Heart right ventricle (tissue), 16 donors: ENCODE data around the gene GRIK3. TPM values are rescaled to one million over a fixed set of nuclear protein-coding genes. Genes with fewer than 3 reads are reported as not detected.
A peak's percentile ranks its signal among the peaks of the same experiment; 100 is the strongest.

Experiments
- ATAC-seq, 8 donors: fragments of 200-7000 bp; cut with Tn5 transposase; one replicate each; pipeline ENCODE4 v1.9.1; 2020; ENCODE audit warnings: mild to moderate bottlenecking in 8 of 8, moderate library complexity in 8 of 8, moderate number of reproducible peaks in 1 of 8
- DNase-seq, 2 donors: peaks; one replicate each; pipeline ENCODE4 v3.0.0-alpha.2; 2020
- H3K27ac ChIP-seq, 10 donors: fragments of 200-600 bp; sonication (generic) in 2 of 10; one replicate each; pipeline versions ENCODE4 v1.5.0 to v1.8.0; 2020 to 2022; ENCODE audit warnings: mild to moderate bottlenecking in 3 of 10
- H3K27me3 ChIP-seq, 7 donors: fragments of 200-600 bp; one replicate each; pipeline ENCODE4 v1.8.0; 2021 to 2022; ENCODE audit warnings: mild to moderate bottlenecking in 2 of 7
- H3K36me3 ChIP-seq, 9 donors: fragments of 200-600 bp; sonication (generic) in 1 of 9; one replicate each; pipeline versions ENCODE4 v1.5.0 to v1.8.0; 2020 to 2022; ENCODE audit warnings: mild to moderate bottlenecking in 2 of 9
- H3K4me1 ChIP-seq, 9 donors: fragments of 200-600 bp; sonication (generic) in 1 of 9; one replicate each; pipeline versions ENCODE4 v1.5.0 to v1.8.0; 2020 to 2022; ENCODE audit warnings: mild to moderate bottlenecking in 4 of 9
- H3K4me3 ChIP-seq, 10 donors: fragments of 200-600 bp; sonication (generic) in 2 of 10; one replicate each; pipeline versions ENCODE4 v1.5.0 to v1.8.0; 2020 to 2022; ENCODE audit warnings: mild to moderate bottlenecking in 7 of 10, moderate library complexity in 2 of 10
- H3K9me3 ChIP-seq, 11 donors: fragments of 200-600 bp in 10 of 11; sonication (generic) in 2 of 11; one replicate each; pipeline versions ENCODE4 v1.5.0 to v1.8.0; 2013 to 2022; ENCODE audit warnings: mild to moderate bottlenecking in 2 of 11, control low read depth in 1 of 11, moderate library complexity in 1 of 11
- CTCF ChIP-seq, 9 donors: fragments of 200-600 bp; sonication (generic) in 2 of 9; IDR thresholded peaks; one replicate each; pipeline versions ENCODE4 v1.5.0 to v1.8.0; 2021 to 2022; ENCODE audit warnings: antibody characterized with exemption in 9 of 9, mild to moderate bottlenecking in 5 of 9, moderate library complexity in 1 of 9
- WGBS, 2 donors: extraction: QIAGEN DNeasy Blood & Tissue Kit; methylation state at CpG; one replicate each; pipeline ENCODE4 v1.1.7; 2013; ENCODE audit warnings: inconsistent platforms in 1 of 2; 5-methylcytosine and 5-hydroxymethylcytosine counted together
- intact Hi-C, 10 donors: fragments of 100-400 bp; cut with DNase I; formaldehyde crosslinking; loops; one replicate each; pipeline versions ENCODE4 v1.11.1 to v1.14.2; 2022
- polyA plus RNA-seq, 2 donors: library from polyadenylated mRNA; stranded (reverse); fragments of 200-250 nt; gene quantifications; one replicate each; pipeline ENCODE4 v1.2.3, GENCODE V29; 2013
- total RNA-seq, 10 donors: library from RNA; stranded (reverse); fragmentation: NEBNext Ultra II Directional in 3 of 10; extraction: Animal tissue kit (Norgen Biotek cat#: 25700) in 3 of 10; gene quantifications; one replicate each; pipeline versions ENCODE4 v1.2.1 to v1.2.4, GENCODE V29; 2021 to 2023
- donor health status: Arrhythmogenic right ventricular cardiomyopathy.
- donor health status: ischemic (EF 13 %, LVEDD 7.1; RV severe dilation, severe dysfunction).
- donor health status: healthy with polysubstance abuse.
- donor health status: DM: no; HTN: yes; CAD: no.
- donor health status: DM: no; HTN: no; CAD: no.
- donor health status: ischemic (EF 25% LVEDD 6.9; RV normal size, moderate dysfunction).
- donor health status: ischemic (EF 25% LVEDD 5.7; RV mildly dilated, moderate dysfunction).
- donor health status: healthy.
- donor health status: DM: yes; HTN: yes; CAD: no.
- donor health status: Ischemic cardiomyopathy.
- donor health status: ischemic (EF 35%, LVEDD 5.7; RV mildly dilated, moderate dysfunction).
- donor health status: nonischemic (EF 11% LVEDD 7.7; RV severe dilation, severe dysfunction).
- donor health status: DM: yes; HTN: yes; CAD: no.
- donor health status: PGD.
- donor health status: ischemic (EF 29% LVEDD 5.4; RV normal size, mild dysfunction).
- donor health status: nonischemic (EF 23%, LVEDD 6.1; RV moderate dilation, normal function).

Gene GRIK3
- total and polyA plus RNA-seq, 12 donors: 0.10 to 1.1 (median 0.27) TPM

- Histone ChIP-seq H3K27ac (no peak overlapping the region), H3K9me3 (no peaks in the 10 kb centered on the region), H3K36me3 (no peaks in the 10 kb centered on the region), H3K4me3 (no peak overlapping the region), H3K4me1 (no peaks in the 10 kb centered on the region), H3K27me3 (peaks cover 0 to 48% (median 34%) of the 10 kb centered on the region in 7 donors)
- 48% methylated on average over 11 of the region's 11 CpGs for WGBS, 2 donors
- DNase-seq: no peak
- no peak for TF ChIP-seq CTCF (IDR thresholded peaks at IDR 0.05)
- intact Hi-C loops: no loop called here
- peak in 2 of 8 donors; percentile 27 to 35 for ATAC-seq
Observed at GRCh38 chr1:36864823-36865601, 169.3 kb downstream of the GRIK3 start.

GRCh38 chr1:36864182-36864822 lies 170.0 kb downstream of the GRIK3 start:
- ATAC-seq (peak in 1 of 8 donors; percentile 19), DNase-seq (no peak)
- TF ChIP-seq CTCF (IDR thresholded peaks at IDR 0.05): peak in 5 of 9 donors; percentile 9 to 30 (median 14)
- Histone ChIP-seq H3K4me3 (no peak overlapping the region), H3K9me3 (no peaks in the 10 kb centered on the region), H3K4me1 (no peaks in the 10 kb centered on the region), H3K36me3 (no peaks in the 10 kb centered on the region), H3K27me3 (peaks cover 0 to 46% (median 39%) of the 10 kb centered on the region in 7 donors), H3K27ac (no peak overlapping the region)
- 39 to 49% methylated on average over 6 of the region's 6 CpGs for WGBS, 2 donors
- intact Hi-C loops: no loop called here

GRCh38 chr1:36863500-36863899 lies 170.8 kb downstream of the GRIK3 start:
- Histone ChIP-seq H3K36me3 (no peaks in the 10 kb centered on the region), H3K27ac (no peak overlapping the region), H3K27me3 (peaks cover 0 to 52% (median 47%) of the 10 kb centered on the region in 7 donors), H3K9me3 (no peaks in the 10 kb centered on the region), H3K4me3 (no peak overlapping the region), H3K4me1 (no peaks in the 10 kb centered on the region)
- no peak for ATAC-seq
- 69 to 73% methylated on average over 5 of the region's 5 CpGs for WGBS, 2 donors
- TF ChIP-seq CTCF (IDR thresholded peaks at IDR 0.05): no peak
- intact Hi-C loops: no loop called here
- DNase-seq: no peak

GRCh38 chr1:36863061-36863460 lies 171.3 kb downstream of the GRIK3 start:
- intact Hi-C loops: no loop called here
- no peak for DNase-seq
- Histone ChIP-seq H3K9me3 (no peaks in the 10 kb centered on the region), H3K36me3 (no peaks in the 10 kb centered on the region), H3K4me3 (no peak overlapping the region), H3K27me3 (peaks cover 0 to 55% (median 48%) of the 10 kb centered on the region in 7 donors), H3K27ac (no peak overlapping the region), H3K4me1 (no peaks in the 10 kb centered on the region)
- no peak for TF ChIP-seq CTCF (IDR thresholded peaks at IDR 0.05)
- WGBS, 2 donors: 43 to 50% methylated on average over 3 of the region's 3 CpGs
- ATAC-seq: no peak
